T-helper 1 cell treated with Interleukin-12 subunit alpha and Interleukin-12 subunit beta and Interleukin-4 antibody, amounts not matched to agents 30 μg/mL and 1 μg/mL, for 36 hours (primary cell): ENCODE measurements around the gene ODC1.

Experiments
- H3K27ac Mint-ChIP-seq: one replicate; pipeline ENCODE4 v1.8.0; 2021; ENCODE audit warnings: mild to moderate bottlenecking, mixed read lengths
- H3K27me3 Mint-ChIP-seq: one replicate; pipeline ENCODE4 v1.8.0; 2021; ENCODE audit warnings: low read depth, mixed read lengths
- H3K36me3 Mint-ChIP-seq: one replicate; pipeline ENCODE4 v1.8.0; 2021; ENCODE audit warnings: low read depth, mixed read lengths
- H3K4me1 Mint-ChIP-seq: one replicate; pipeline ENCODE4 v1.8.0; 2021; ENCODE audit warnings: low read depth, mixed read lengths
- H3K4me3 Mint-ChIP-seq: one replicate; pipeline ENCODE4 v1.8.0; 2021; ENCODE audit warnings: mild to moderate bottlenecking, moderate library complexity, mixed read lengths
- H3K9me3 Mint-ChIP-seq: one replicate; pipeline ENCODE4 v1.8.0; 2021; ENCODE audit warnings: mixed read lengths

ODC1 gene

DNA sequence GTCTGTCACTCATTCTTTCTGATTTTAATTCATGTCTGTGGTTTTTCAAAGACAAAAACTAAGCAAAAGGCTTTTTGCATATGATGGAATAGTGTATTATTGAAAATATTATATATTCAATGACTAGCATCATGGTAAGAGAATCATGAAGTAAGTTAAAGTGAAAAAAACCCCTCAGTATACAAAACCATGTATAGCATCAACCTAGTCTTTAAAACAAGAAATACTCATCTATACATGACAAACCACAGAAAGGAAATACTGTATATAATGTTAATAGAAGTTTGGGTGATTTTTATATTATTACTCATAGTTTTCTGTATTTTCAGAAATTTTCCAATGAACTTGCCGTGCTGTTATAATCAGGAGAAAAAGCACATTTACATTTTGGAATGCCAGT, 38.0 kb upstream of the ODC1 start:
- no peak overlapping the region for H3K27ac Mint-ChIP-seq
- no peaks in the 10 kb centered on the region for H3K36me3 Mint-ChIP-seq
- H3K9me3 Mint-ChIP-seq: no peaks in the 10 kb centered on the region
- H3K4me3 Mint-ChIP-seq: no peak overlapping the region
- no peaks in the 10 kb centered on the region for H3K4me1 Mint-ChIP-seq
- H3K27me3 Mint-ChIP-seq: peaks cover 43% of the 10 kb centered on the region

DNA sequence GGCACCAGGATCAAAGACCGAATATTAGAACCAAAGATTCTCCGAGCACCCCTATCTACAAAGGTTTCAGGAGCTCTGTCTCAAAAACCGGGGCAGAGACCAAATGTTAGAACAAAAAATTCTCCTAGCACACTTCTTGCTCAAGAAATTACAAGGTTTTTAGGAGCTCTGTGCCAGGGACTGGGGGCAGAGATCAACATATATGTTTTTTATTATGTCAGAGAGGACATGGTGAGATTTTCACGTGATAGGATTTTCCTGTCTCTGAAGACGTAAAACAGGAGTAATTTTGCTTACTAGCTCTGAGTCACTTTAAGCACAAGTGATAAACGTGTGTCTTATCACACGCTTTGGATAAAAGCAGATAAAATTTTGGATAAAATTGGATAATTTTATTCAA, 34.8 kb upstream of the ODC1 start:
- H3K27me3 Mint-ChIP-seq: peaks cover 44% of the 10 kb centered on the region
- no peaks in the 10 kb centered on the region for H3K9me3 Mint-ChIP-seq
- peaks cover 2% of the 10 kb centered on the region for H3K4me1 Mint-ChIP-seq

DNA sequence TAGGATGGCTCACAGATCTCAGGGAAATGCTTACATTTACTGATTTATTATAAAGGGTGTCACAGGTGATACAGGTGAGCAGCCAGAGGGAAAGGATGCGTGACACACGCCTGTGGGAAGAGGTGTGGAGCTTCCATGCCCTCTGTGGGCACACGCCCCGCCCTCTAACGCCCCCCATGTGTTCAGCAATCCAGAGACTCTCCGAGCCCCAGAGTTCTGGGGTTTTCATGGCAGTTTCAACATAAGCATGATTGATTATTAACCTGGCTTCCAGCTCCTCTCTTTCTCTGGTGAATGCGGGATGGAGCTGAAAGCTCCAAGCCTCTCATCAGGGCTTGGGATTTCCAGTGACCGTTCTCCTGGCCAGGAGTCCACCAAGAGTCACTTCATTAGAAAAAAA, 34.3 kb upstream of the ODC1 start:
- Mint-ChIP-seq H3K4me3 (no peak overlapping the region), H3K27me3 (peaks cover 44% of the 10 kb centered on the region), H3K9me3 (no peaks in the 10 kb centered on the region), H3K27ac (no peak overlapping the region), H3K36me3 (no peaks in the 10 kb centered on the region), H3K4me1 (peaks cover 2% of the 10 kb centered on the region)

More for the DNA sequence above, 34.8 kb upstream of the ODC1 start:
- no peaks in the 10 kb centered on the region for H3K36me3 Mint-ChIP-seq
- H3K4me3 Mint-ChIP-seq: no peak overlapping the region
- no peak overlapping the region for H3K27ac Mint-ChIP-seq

DNA sequence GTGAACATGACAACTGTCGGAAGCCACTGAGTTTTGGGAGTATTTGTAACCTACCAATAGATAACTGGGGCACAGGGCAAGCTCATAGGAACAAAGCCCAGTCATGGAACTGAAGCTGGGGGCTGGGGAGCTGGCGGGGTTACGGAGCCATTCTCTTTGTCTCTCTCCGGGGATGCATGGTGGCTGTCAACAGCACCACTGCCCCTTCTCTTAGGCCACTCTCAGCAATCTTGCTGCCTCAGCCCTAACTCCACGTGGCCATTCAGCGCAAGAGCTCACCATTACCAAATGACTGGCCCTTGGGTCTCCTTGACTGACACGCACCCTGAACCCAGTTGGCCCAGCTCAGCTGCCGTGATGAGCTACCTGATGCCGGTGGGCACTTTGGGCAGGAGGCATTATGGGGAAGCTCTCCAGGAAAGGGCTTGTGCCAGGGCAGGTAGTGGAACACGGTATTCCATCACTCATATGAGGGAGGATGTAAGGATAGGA, 33.6 kb upstream of the ODC1 start:
- Mint-ChIP-seq H3K4me3 (no peak overlapping the region), H3K4me1 (peaks cover 7% of the 10 kb centered on the region), H3K9me3 (no peaks in the 10 kb centered on the region), H3K27ac (no peak overlapping the region), H3K27me3 (peaks cover 40% of the 10 kb centered on the region), H3K36me3 (no peaks in the 10 kb centered on the region)

DNA sequence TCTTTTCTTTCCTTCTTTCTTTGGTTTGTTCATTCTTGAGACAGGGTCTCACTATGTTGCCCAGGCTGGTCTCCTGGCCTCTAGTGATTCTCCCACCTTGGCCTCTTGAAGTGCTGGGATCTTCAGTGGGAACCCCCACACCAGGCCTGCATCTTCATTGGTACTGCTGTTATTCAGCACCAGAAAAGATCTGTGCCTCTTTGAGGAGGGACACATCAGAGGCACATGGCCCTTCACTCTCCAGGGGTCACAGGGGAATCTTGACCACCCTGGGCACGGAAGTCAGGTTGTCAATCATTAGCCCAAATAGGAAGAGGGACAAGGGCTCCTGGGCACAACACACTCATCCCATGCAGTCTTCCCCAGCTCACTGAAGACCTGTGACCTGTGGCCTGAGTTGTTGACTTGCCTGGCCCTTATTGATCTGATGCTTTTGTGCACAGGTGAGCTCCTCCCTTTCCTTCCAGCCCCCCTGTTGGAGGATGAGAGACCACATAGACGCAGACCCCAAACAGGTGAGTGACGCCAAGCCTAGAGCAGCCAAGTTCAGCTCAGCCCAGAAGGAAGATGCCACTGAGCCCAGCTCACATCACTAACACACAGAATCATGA, 33.0 kb upstream of the ODC1 start:
- Mint-ChIP-seq H3K9me3 (no peaks in the 10 kb centered on the region), H3K4me1 (peaks cover 7% of the 10 kb centered on the region), H3K27me3 (peaks cover 40% of the 10 kb centered on the region), H3K27ac (no peak overlapping the region), H3K36me3 (no peaks in the 10 kb centered on the region), H3K4me3 (no peak overlapping the region)

DNA sequence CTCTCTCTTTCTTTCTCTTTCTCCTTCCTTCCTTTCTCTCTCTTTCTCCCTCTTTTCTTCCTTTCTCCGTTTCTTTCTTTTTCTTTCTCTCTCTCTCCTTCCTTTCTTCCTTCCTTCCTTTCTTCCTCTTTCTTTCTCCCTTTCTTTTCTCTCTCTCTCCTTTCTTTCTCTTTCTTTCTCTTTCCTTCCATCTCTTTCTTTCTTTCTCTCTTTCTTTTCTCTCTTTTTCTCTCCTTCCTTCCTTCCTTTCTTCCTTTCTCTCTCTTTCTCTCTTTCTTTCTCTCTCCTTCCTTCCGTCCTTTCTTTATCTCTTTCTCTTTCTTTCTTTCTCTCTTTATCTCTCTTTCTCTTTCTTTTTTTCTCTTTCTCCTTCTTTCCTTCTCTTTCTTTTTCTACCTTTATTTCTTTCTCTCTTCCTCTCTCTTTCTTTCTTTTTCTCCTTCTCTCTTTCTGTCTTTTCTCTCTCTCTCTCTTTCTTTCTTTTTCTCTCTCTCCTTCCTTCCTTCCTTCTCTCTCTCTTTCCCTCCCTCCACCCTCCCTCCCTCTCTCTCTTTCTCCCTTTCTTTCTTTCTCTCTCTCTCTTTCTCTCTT, 32.3 kb upstream of the ODC1 start:
- Mint-ChIP-seq H3K4me3 (no peak overlapping the region), H3K36me3 (no peaks in the 10 kb centered on the region), H3K27me3 (peaks cover 40% of the 10 kb centered on the region), H3K27ac (no peak overlapping the region), H3K4me1 (peaks cover 7% of the 10 kb centered on the region), H3K9me3 (no peaks in the 10 kb centered on the region)

DNA sequence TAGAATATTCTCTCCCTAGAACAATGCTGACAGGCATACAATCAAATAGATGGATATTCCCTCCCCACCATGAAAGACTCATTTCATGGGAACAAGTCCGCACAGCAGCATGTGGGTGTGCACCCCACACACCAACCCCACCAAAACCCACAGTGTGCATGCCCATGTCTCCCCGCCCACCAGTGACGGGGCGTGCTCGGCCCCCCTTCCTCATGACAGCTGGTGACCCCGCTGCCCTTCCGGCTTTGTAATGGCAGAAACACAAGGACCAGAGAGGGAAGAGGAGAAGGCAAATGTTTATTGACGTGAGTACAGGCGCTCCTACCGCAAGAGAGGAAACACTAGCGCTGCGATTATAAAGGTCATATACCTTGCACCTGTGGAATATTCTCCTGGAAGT, 30.8 kb upstream of the ODC1 start:
- no peak overlapping the region for H3K27ac Mint-ChIP-seq
- H3K4me3 Mint-ChIP-seq: no peak overlapping the region
- peaks cover 32% of the 10 kb centered on the region for H3K27me3 Mint-ChIP-seq
- peaks cover 7% of the 10 kb centered on the region for H3K4me1 Mint-ChIP-seq
- no peaks in the 10 kb centered on the region for H3K36me3 Mint-ChIP-seq
- H3K9me3 Mint-ChIP-seq: no peaks in the 10 kb centered on the region

GRCh38 chr2:10478298-10478625, 30.1 kb upstream of the ODC1 start:
- Mint-ChIP-seq H3K4me1 (peaks cover 7% of the 10 kb centered on the region), H3K27ac (no peak overlapping the region), H3K9me3 (no peaks in the 10 kb centered on the region), H3K4me3 (no peak overlapping the region), H3K27me3 (peaks cover 26% of the 10 kb centered on the region), H3K36me3 (no peaks in the 10 kb centered on the region)

DNA sequence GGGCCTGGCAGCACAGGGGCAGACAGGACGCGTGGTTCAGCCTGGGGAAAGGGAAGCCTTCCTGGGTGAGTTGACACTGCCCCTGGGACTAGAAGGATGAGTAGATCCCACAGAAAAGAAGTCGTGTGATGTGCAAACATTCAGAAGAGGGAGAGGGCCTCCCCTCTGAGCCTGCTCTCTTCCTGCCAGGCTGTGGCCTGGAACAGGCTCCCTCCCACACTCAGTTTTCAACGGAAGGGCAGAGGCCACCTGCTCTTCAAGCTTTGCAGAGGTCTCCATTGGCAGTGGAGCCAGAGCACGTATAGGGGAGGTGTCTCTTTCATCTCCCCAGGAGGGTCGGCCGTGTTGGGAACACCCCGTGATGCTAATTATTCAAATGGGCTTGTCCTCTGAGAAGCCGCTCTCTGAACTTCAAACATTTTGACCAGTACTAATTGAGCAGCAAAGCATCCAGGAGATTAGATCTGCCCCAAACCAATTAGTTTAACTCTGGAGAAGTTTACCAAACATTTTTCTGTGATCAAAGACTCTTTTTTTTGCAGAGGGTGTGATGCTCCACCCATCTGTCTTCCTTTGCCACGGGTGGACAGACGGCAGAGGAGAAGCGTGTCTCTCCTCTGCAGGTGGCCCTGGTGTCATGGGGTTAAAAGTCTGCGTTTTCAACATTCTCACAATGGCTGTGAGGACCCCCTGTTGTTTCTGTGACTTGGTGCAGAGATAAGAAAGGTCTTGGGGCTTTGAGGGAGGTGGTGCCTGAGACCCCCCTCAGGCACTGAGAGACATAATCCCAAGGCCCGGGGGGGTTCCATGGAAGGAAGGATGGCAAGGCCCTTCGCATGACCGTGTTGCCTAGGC, 29.5 kb upstream of the ODC1 start:
- Mint-ChIP-seq H3K4me1 (peaks cover 7% of the 10 kb centered on the region), H3K4me3 (no peak overlapping the region), H3K9me3 (no peaks in the 10 kb centered on the region), H3K27me3 (peaks cover 25% of the 10 kb centered on the region), H3K27ac (no peak overlapping the region), H3K36me3 (no peaks in the 10 kb centered on the region)

GRCh38 chr2:10476723-10477442, 28.8 kb upstream of the ODC1 start:
- H3K36me3 Mint-ChIP-seq: no peaks in the 10 kb centered on the region
- H3K9me3 Mint-ChIP-seq: no peaks in the 10 kb centered on the region
- peaks cover 7% of the 10 kb centered on the region for H3K4me1 Mint-ChIP-seq
- peaks cover 19% of the 10 kb centered on the region for H3K27me3 Mint-ChIP-seq
- no peak overlapping the region for H3K4me3 Mint-ChIP-seq
- H3K27ac Mint-ChIP-seq: no peak overlapping the region

DNA sequence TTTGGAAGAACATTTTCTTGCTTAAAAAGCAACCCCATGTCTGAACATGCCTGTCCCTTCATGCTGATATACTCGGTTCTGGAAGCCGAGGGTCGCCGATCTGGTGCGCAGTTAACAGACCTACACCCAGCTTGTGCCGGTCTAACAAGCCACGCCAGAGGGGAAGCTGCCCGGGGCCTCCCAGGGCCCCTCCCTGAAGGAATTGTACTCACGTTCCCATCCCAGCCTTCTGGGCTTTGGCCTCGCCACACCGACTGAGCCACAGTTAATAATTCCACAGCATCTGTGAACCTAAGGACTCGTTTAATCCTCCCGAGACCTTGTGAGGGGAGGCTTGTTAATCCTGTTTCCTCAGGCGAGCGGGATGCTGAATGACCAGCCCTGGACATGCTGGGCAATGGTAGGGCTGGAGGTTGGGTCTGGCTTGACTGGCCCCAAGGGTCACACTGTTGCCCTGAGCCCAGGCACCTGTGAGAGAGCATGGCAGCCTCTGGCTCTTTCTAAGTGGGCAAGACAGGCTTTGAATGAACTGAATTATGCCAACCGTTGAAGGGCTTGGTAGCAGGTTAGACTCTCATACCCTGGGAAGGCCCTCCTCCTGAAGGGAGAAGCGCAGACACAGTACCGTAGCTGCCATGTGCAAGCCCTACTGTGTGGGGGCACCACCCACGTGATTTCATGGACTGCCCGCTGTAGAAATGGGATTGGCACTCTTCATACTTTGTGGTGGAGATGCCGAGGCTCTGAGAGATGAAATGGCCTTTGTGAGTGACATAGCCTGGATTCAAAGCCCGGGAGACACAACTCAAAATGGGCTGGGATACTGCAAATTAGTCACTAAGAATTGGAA, 27.9 kb upstream of the ODC1 start:
- peaks cover 14% of the 10 kb centered on the region for H3K27me3 Mint-ChIP-seq
- no peak overlapping the region for H3K4me3 Mint-ChIP-seq
- peaks cover 7% of the 10 kb centered on the region for H3K4me1 Mint-ChIP-seq
- H3K9me3 Mint-ChIP-seq: no peaks in the 10 kb centered on the region
- no peaks in the 10 kb centered on the region for H3K36me3 Mint-ChIP-seq
- no peak overlapping the region for H3K27ac Mint-ChIP-seq

DNA sequence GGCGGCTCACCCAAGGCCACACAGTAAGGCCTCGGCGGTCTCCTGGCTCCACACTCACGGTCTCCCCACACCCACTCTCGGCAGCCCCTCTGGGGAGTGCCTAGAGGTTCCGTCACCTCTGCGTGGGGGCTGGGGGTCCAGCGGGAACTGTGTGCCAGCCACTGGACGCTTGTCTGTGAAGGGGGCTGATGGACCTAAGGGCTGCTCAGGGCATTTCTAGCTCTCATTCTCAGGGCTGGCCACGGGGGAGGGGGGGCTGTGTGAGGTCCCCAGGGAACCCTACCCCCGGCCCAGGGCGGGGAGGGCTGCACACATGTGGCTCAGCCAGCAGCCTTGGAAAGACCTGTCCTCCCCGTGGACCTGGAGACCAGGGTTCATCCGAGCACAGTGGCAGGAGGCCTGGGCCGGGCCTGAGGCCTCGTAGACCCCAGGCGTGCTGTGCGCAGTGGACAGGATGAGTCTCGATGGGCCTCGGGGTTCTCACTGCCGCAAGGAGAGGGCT, 27.1 kb upstream of the ODC1 start:
- Mint-ChIP-seq H3K27ac (no peak overlapping the region), H3K4me1 (peaks cover 7% of the 10 kb centered on the region), H3K27me3 (peaks cover 6% of the 10 kb centered on the region), H3K36me3 (no peaks in the 10 kb centered on the region), H3K4me3 (no peak overlapping the region), H3K9me3 (no peaks in the 10 kb centered on the region)

GRCh38 chr2:10473121-10473756, 25.1 kb upstream of the ODC1 start:
- no peaks in the 10 kb centered on the region for H3K36me3 Mint-ChIP-seq
- no peaks in the 10 kb centered on the region for H3K9me3 Mint-ChIP-seq
- peaks cover 6% of the 10 kb centered on the region for H3K4me1 Mint-ChIP-seq
- H3K27ac Mint-ChIP-seq: no peak overlapping the region
- H3K27me3 Mint-ChIP-seq: peaks cover 8% of the 10 kb centered on the region
- no peak overlapping the region for H3K4me3 Mint-ChIP-seq
